ELF-1 (cell line): ENCODE measurements around the gene PCSK4.
A peak's percentile ranks its signal among the peaks of the same experiment; 100 is the strongest.
"Not testable (repeated sequence)": the region's sequence is repeated elsewhere in the genome, so short reads cannot be mapped to it uniquely, and the experiment has no call there.

ENCODE experiments used
- DNase-seq: peaks from one replicate; pipeline ENCODE4 v3.0.0-alpha.2; 2016; ENCODE audit warnings: low read depth, low spot score

Gene PCSK4

DNA sequence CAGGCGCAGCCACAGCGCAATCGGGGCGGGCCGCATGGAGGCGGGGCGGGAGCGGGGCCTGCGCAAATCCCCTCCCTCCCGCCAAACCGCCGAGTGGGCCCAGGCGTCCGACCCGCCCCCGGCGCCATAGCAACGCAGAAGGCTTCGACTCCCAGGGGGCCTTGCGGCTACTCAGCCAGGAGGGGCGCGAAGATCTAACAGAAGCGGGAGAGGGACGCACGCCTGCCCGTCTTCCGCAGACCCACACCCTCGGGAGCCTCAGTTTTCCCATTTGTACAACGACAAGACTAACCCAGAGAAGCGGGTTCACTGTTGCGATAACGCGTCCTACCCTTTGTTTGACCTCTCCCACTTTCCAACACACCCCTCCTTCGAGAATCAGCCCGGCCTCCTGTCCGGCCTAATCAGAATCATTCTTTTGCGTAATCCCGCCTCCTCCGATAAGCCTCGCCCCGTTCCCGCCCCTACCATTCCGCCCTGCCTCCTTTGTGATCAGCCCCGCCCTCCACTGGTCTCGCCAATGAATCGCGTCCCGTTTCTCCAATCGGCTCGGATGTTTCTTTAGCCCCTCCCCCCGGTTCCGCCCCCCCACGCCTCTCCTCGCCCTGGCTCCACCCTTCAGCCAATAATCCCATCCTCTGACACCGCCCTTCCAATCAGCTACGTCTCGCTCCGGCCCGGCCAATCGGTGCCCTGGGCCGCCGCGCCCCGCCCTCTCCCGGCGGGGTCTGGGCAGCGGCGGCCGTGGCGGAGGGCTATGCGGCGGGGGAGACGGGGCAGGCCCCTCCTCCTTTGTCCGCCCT is at the start of gene PCSK4:
TSS of gene PCSK4 (minus strand) at position 40 of the 803 bp plus-strand sequence. CDS start at position 36, 4 bp downstream.
- peak; percentile 99 for DNase-seq

DNA sequence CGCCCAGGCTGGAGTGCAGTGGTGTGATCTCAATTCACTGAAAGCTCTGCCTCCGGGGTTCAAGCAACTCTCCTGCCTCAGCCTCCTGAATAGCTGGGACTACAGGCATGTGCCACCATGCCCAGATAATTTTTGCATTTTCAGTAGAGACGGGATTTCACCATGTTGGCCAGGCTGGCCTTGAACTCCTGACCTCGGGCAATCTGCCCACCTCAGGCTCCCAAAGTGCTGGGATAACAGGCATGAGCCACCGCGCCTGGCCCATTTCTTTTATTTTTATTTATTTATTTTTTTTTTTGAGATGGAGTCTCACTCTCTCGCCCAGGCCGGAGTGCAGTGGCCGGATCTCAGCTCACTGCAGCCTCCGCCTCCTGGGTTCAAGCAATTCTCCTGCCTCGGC is 49.6 kb upstream of the PCSK4 start:
- DNase-seq = not testable (repeated sequence)

DNA sequence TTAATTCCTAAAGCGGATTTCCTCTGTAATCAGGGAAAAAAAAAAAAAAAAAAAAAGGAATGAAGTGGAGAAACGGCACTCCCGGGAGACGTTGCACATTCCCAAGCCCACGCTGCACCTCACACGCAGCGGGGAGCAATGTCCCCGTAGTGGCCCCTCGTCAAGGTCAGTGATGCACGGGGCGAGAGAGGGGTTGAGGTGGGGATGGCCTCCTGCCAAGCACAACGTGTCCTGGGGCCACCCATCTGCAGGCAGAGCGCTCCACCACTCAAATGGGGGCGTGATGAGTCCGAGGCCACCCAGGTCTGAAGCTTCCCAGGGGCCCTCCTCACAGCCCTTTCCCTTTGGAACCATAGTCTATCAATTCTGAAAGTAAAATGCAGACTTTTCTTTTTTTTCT is 48.8 kb upstream of the PCSK4 start:
- DNase-seq = no peak

DNA sequence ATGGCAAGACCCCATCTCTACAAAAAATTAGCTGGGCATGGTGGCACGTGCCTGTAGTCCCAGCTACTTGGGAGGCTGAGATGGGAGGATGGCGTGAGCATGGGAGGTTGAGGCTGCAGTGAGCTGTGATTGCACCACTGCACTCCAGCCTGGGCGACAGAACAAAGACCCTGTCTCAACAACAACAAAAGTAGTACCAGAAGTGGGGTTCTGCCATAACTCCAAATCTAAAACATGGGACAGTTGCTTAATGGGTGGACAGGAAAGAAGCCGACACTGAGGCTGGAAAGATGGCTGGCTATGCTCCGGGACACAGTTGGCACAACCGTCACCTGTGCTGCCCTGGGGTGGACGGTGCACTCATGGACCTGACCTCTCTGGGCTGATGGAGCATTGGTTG is 45.5 kb upstream of the PCSK4 start:
- DNase-seq = not testable (repeated sequence)

DNA sequence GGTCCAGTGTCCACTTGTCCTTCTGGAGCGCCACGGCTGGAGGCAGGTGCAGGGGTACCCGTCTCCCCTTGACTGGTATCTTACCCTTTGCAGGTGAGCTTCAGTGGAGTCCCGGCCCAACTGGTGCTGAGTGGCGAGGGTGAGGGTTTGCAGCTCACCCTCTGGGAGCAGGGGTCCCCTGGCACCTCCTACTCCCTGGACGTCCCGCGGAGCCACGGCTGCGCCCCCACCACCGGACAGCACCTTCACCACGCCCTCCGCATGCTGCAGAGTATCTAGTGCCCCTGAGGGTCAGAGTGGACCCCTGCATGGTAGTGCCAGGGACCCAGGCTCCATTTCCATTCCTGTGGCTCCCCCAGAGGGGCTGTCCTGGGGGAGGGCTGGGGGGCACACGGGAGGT is 44.8 kb upstream of the PCSK4 start:
- DNase-seq = no peak

DNA sequence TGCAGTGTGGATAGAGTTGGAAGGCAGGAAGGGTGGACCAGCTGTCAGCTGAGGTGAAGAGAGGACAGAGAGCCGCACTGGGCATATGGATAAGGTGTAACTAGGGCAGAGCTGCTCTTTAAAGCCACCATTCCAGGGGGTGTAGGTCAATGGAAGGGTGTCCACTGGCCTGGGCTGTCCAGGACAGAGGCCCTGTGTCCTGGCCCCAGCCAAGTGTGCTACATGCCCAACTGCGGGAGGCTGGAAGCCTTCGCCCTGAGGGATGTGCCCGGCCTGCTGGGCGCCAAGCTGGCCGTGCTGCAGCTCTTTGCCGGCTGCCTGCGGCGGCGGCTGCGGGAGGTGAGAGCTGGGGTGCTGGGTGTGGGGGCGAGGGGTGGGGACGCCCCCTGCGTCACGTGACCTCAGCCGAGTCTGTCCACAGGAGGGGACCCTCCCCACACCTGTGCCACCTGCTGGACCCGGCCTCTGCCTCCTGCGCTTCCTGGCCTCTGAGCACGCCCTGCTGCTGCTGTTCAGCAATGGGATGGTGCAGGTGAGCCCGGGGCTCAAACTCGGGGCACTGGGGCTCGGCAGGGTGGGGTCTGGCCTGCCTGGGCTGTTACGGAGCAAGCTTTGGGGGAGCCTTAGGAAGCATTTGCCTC is 43.5 kb upstream of the PCSK4 start:
- no peak for DNase-seq

DNA sequence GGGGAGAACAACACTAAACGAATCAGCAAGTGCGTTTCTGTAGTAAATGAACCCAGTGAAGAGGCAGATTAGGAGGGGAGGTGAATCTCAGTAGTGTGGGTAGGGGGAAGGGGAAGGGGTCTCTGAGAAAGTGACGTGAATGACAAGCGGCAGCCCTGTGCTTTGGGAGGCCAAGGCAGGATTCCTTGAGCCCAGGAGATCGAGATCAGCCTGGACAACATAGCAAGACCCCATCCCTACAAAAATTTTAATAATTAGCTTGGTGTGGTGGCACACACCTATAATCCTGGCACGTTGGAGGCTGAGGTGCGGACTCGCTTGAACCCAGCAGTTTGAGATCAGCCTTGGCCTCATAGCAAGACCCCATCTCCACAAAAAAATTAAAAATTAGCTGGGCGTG is 41.9 kb upstream of the PCSK4 start:
- no peak for DNase-seq

DNA sequence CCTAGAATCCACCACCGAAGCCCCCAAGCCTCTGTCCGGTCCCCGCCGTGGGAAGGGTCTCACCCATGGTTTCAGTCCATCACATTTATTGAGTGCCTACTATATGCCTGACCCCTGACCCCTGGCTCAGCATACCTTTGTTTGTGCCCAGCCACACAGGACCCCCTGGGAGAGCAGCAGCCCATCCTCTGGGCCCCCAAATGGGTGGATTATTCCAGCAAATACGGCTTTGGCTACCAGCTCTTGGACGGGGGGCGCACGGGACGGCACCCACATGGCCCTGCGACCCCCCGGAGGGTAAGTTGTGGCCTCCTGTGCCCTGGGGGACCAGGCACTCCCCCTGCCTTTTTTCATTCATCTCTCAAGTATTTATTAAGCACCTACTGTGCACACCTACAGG is 41.4 kb upstream of the PCSK4 start:
- no peak for DNase-seq

DNA sequence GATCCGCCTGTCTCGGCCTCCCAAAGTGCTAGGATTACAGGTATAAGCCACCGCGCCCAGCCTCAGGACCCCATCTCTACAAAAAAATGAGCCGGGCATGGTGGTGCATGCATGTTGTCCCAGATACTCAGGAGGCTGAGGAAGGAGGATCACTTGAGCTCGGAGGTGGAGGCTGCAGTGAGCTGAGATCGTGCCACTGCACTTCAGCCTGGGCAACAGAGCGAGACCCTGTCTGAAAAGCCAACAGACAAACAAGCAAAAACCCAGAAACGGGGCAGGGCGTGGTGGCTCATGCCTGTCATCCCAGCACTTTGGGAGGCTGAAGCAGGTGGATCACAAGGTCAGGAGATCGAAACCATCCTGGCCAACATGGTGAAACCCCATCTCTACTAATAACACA is 40.7 kb upstream of the PCSK4 start:
- not testable (repeated sequence) for DNase-seq

DNA sequence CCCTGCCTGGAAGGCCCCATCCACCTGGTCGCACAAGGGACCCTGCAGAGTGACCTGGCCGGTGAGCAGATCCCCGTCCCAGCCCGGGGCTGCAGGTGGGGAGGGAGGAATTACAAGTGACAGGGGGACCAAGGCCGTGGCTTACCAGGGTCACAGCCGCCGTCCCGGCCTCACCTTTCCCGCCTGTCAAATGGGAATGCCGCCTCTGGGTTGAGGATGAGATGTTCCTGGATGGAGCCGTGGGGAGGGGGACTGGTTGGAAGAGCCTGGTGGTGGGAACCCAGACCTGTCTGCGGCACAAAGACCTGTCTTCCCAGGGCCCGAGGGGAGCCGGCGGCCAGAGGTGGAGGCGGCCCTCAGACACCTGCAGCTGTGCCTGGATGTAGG is 39.3 kb upstream of the PCSK4 start:
- DNase-seq = no peak

DNA sequence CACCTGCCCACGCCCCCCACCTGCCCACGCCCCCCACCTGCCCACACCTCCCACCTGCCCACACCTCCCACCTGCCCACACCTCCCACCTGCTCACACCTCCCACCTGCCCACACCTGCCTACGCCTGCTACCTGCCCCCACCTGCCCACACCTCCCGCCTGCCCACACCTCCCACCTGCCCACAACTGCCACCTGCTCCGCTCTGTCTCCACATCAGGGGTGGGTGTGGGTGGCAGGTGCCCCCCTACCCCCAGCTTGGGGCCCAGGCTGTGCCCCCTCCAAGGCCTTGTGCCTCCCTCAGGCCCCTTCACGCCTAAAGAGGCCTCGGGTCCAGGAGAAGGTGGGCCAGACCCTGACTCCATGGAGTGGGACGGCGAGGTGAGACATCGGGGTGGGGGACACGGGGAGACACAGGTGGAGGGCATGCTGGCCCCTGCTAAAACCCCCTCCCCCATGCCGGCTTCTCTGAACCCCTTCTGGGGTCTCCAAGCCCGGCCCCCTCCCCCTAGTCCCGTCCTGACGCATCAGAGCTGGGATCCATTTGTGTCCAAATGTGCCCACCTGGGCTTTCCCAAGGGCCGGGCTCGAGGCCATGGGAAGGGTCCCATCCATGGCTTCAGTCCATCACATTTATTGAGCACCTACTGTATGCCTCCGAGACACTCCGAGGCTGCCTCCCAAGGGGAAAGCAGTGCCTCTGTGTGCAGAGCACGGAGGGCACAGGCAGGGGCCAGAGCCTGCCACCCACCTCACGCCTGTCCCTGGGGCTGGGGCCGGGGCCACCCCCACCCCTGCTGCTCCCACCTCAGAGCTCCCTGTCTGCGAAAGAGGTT is 38.7 kb upstream of the PCSK4 start:
- no peak for DNase-seq

DNA sequence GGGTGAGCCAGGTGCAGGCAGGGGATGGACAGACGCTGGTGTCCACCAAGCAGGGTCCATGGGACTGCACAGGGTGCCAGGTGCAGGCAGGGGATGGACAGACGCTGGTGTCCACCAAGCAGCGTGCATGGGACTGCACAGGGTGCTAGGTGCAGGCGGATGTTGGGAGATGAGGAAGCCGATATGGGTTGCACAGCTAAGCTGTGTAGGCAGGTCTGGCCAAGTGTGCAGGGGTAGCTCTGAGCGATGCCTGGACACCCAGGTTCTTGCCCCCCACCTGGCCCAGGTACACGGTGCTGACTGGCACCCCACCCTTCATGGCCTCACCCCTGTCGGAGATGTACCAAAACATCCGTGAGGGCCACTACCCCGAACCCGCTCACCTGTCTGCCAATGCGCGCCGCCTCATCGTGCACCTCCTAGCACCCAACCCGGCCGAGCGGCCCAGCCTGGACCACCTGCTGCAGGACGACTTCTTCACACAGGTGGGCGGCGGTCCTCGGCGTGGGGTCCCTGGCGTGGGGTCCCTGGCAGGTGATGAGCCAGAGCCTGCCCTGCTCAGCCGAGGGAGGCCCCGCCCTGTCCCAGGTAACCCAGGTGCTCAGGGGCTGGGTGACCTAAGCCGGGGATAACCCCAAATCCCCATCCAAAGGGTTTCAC is 37.6 kb upstream of the PCSK4 start:
- DNase-seq = no peak

DNA sequence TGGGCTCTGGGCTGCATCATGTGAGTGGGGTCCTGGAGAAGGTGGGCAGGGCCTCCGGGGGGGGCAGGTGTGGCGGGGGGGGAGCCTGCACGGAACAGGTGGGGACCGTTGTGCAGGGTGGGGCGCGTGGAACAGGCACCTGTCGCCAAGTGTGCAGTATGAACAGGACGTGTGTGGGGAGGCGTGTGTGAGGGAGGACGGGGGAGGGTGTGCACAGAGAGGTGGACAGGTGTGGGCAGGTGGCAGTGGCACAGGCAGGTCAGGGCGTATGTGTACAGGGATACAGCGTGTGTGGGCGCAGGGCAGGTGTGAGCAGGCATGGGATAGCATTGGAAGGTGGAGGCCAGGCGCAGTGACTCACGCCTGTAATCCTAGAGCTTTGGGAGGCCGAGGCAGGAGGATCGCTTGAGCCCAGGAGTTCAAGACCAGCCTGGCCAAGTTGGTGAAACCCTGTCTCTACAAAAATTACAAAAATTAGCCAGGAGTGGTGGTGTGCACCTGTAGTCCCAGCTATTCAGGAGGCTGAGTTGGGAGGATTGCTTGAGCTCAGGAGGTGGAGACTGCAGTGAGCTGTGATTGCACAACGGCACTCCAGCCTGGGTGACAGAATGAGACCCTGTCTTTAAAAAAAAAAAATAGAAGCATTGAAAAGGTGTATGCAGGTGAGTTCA is 37.0 kb upstream of the PCSK4 start:
- DNase-seq = no peak

DNA sequence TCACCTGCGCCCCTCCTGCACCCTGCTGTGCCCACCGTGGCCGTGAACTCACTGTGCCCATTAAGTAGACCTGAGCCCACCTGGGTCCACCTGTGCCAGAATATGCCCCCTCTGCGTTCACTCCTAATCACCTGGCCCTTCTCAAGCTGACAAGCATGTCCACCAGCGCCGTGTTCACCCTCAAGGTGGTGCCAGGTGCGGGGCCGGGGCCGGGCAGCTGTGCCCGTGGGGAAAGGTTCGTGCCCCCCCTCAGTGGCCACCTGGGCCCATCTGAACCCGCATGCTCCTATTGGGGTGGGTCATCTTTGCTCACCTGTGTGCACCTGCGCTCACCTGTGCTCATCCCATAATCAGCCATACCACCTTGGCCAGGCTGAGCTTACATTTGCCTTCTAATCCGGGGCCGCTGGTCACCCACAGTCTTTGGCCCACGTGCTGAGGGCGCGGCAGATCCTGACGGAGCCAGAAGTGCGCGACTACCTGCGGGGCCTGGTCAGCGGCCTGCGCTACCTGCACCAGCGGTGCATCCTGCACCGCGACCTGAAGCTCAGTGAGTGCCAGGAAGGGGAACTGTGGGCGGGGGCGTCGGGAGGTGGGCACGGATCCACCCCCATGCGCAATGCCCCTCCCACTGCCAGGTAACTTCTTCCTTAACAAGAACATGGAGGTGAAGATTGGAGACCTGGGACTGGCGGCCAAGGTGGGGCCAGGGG is 36.1 kb upstream of the PCSK4 start:
- no peak for DNase-seq

DNA sequence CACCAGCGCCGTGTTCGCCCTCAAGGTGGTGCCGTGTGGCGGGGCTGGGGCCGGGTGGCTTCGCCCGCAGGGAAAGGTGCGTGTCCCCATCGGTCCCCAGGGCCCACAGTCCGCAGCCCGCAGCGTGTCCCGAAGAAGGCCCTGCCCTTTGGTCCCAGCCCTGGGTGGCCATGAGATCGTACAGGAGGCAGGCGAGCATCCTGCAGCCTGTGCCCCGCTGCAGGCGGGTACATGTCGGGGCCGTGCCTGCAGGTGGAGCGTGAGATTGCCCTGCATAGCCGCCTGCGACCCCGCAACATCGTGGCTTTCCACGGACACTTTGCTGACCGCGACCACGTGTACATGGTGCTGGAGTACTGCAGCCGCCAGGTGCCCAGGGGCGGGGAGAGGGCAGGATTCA is 35.2 kb upstream of the PCSK4 start:
- no peak for DNase-seq

DNA sequence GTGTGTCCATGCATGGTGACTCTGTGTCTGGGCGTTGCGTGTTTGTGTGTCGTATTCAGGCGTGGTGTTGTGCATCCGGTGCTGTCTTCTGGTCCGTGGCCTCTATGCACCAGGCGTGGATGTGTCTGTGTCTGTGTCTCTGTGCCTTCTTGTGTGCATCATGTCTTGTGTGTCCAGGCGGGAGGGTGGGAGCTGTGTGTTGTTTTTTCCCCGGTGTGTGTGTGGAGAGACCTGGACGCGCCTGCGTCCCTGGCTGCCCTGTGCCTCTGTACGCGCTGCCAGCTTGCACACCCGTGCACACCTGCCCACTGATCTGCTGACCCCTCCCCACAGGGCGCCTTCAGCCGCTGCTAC is 34.8 kb upstream of the PCSK4 start:
- DNase-seq = no peak

DNA sequence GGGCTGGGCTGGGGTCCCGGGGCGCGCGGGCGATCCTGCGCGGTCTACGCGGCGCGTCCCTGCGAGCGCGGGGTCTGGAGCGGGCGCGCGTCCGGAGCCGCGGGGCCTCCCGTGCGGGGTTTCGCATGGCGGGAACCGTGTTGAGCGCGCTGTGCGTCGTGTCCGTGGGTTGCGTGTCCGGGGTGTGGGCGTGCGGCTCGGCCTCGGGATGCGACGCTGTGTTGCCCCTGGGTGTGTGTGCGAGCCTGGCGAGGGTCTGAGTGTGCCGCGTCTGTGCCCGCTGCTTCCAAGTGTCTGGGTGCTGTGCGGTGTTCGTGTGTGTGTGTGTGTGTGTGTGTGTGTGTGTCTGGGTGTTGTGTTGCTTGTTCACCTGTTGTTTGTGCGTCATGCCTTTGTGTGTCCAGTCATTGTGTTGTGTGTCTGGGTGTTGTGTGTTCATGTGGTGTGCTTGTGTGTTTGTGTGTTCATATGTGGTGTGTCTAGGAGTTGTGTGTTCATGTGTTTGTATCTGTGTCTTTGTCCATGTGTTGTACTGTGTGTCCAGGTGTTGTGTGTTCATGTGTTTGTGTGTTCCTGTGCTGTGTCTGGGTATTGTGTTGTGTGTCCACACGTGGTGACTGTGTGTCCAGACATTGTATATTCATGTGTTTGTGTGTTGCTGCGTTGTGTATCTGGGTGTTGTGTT is 34.3 kb upstream of the PCSK4 start:
- DNase-seq = no peak

DNA sequence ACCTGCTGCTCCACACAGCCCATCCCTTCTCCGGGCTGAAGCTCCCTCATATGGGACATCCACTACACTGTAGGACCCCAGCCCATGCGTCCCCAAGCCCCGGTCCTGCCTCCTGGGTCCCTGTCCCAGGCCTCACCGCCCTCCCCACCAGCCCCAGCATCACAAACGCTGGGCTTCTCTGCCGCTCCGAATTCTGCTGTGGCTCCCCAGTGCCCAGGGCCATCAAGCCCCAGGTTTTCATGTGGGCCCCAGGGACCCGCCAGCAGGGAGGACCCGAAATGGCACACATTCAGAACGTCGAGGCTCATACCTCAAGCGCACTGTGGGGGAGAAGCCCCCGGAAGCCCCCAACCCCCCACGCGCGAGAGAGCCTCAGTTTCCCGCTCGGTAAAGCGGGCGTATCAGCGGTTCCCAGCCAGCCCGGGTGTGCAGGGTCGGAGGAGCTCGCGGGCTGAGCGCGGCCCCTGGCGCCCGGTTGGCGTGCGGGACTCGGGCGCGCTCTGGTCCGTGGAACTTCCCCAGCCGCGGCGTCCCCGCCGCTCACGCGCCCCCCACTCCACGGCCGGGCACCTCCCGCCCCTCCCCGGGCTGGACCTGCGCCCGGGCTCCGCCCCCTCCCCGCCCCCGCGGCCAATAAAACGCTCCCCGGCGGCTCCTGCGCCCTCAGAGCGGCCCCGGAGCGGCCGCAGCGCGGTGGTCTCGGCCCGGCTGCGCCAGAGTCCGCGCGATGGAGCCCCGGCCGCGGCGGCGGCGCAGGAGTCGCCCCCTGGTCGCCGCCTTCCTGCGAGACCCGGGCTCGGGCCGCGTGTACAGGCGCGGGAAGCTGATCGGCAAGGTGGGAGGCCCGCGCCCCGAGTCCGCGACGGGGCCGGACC is 33.5 kb upstream of the PCSK4 start, which contains the start of gene PLK5:
TSS of gene PLK5 (plus strand) at position 666 of the 875 bp plus-strand sequence. CDS start 2,920 bp downstream, outside the sequence.
- DNase-seq = no peak

DNA sequence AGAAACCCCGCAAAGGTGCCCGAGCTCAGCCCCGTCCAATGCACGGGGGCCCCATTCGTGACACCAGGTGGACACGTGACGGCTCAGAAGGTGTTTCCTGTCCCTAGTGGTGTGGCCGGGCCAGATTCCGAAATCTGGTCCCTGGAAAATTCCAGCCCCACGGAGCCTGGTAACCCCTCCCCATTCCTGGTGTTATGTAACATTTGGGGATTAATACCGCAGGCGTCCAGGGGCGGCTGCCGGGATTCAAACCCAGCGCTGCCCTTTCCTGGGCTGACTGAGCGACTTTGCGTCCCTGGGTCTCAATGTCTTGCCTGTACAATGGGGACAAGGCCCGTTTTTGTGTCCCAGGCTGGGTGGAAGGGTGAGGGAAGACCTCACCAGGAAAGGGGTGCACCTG is 32.7 kb upstream of the PCSK4 start:
- DNase-seq = no peak
